HCT116 (cell line): ENCODE data around the gene HIBADH.

ENCODE experiments used
- EZH2phosphoT487 ChIP-seq: fragments of 200-600 bp; IDR thresholded peaks from 2 replicates; pipeline ENCODE4 v1.6.1; 2018; ENCODE audit warnings: antibody characterized with exemption, borderline replicate concordance
- POLR2A ChIP-seq: IDR thresholded peaks from 2 replicates; pipeline ENCODE4 v1.7.0; 2011; ENCODE audit warnings: borderline replicate concordance; ENCODE audit not compliant: insufficient read depth, insufficient read length; ENCODE audit errors: extremely low read depth
- POLR2AphosphoS5 ChIP-seq: IDR thresholded peaks from 2 replicates; pipeline ENCODE4 v1.6.1; 2011; ENCODE audit warnings: mild to moderate bottlenecking, low read depth, low read length, moderate library complexity
- RAD21 ChIP-seq: IDR thresholded peaks from 2 replicates; pipeline ENCODE4 v1.6.1; 2012; ENCODE audit warnings: low read depth, mild to moderate bottlenecking
- SIN3A ChIP-seq: IDR thresholded peaks from 2 replicates; pipeline ENCODE4 v1.6.1; 2012; ENCODE audit warnings: low read depth
- SRF ChIP-seq: IDR thresholded peaks from 2 replicates; pipeline ENCODE4 v1.6.1; 2012; ENCODE audit warnings: low read depth
- TF ChIP-seq, protein P1 (sequence below): IDR thresholded peaks from 2 replicates; pipeline ENCODE4 v1.6.1; 2012; ENCODE audit warnings: low read depth
- TF ChIP-seq, protein P2 (sequence below), 3 experiments: fragments of 200-600 bp in 1 of 3; sonication (generic) in 1 of 3; IDR thresholded peaks in 2 of 3; conservative IDR thresholded peaks in 1 of 3; 2 replicates each; pipeline ENCODE4 v1.5.1; 2012 to 2017; ENCODE audit warnings: low read depth in 2 of 3, low read length in 2 of 3, antibody characterized with exemption in 1 of 3, borderline replicate concordance in 1 of 3, control low read depth in 1 of 3, mild to moderate bottlenecking in 1 of 3, mixed read lengths in 1 of 3, mixed run types in 1 of 3, moderate library complexity in 1 of 3; ENCODE audit not compliant: insufficient read depth in 1 of 3
- TF ChIP-seq, protein P3 (sequence below): IDR thresholded peaks from 2 replicates; pipeline ENCODE4 v1.6.1; 2012

DNA sequence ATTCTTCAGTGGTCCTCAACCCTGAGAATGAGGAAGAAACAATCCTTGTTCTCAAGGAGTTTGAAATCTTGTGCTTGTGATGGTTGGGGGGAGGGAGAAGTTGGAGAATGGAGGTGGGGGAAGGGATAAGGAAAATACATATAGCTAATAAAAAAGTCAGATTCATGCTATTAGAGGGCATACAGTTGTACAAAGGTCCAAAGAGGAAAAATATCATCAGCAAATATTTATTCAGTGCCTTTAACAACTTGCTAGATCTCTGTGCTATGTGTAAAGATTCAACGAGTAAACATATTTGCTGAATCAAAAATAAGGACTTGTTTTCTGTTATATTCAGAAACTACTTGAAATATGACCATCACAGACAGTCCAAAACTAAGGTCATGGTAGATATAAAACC, 114.4 kb downstream of the HIBADH start:
- no peak for TF ChIP-seq RAD21
- no peak for TF ChIP-seq EZH2phosphoT487
- no peak for TF ChIP-seq SIN3A
- TF ChIP-seq, protein P1, sequence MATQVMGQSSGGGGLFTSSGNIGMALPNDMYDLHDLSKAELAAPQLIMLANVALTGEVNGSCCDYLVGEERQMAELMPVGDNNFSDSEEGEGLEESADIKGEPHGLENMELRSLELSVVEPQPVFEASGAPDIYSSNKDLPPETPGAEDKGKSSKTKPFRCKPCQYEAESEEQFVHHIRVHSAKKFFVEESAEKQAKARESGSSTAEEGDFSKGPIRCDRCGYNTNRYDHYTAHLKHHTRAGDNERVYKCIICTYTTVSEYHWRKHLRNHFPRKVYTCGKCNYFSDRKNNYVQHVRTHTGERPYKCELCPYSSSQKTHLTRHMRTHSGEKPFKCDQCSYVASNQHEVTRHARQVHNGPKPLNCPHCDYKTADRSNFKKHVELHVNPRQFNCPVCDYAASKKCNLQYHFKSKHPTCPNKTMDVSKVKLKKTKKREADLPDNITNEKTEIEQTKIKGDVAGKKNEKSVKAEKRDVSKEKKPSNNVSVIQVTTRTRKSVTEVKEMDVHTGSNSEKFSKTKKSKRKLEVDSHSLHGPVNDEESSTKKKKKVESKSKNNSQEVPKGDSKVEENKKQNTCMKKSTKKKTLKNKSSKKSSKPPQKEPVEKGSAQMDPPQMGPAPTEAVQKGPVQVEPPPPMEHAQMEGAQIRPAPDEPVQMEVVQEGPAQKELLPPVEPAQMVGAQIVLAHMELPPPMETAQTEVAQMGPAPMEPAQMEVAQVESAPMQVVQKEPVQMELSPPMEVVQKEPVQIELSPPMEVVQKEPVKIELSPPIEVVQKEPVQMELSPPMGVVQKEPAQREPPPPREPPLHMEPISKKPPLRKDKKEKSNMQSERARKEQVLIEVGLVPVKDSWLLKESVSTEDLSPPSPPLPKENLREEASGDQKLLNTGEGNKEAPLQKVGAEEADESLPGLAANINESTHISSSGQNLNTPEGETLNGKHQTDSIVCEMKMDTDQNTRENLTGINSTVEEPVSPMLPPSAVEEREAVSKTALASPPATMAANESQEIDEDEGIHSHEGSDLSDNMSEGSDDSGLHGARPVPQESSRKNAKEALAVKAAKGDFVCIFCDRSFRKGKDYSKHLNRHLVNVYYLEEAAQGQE, result no peak
- TF ChIP-seq, protein P2, sequence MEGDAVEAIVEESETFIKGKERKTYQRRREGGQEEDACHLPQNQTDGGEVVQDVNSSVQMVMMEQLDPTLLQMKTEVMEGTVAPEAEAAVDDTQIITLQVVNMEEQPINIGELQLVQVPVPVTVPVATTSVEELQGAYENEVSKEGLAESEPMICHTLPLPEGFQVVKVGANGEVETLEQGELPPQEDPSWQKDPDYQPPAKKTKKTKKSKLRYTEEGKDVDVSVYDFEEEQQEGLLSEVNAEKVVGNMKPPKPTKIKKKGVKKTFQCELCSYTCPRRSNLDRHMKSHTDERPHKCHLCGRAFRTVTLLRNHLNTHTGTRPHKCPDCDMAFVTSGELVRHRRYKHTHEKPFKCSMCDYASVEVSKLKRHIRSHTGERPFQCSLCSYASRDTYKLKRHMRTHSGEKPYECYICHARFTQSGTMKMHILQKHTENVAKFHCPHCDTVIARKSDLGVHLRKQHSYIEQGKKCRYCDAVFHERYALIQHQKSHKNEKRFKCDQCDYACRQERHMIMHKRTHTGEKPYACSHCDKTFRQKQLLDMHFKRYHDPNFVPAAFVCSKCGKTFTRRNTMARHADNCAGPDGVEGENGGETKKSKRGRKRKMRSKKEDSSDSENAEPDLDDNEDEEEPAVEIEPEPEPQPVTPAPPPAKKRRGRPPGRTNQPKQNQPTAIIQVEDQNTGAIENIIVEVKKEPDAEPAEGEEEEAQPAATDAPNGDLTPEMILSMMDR (IDR thresholded peaks at IDR 0.05 in 2 of 3, conservative IDR thresholded peaks at IDR 0.05 in 1 of 3; ENCODE audit: borderline replicate concordance in 1 of 3, insufficient read depth in 1 of 3, low read depth in 2 of 3, low read length in 2 of 3), result no peak
- TF ChIP-seq POLR2AphosphoS5, result no peak
- TF ChIP-seq SRF, result no peak
- no peak for TF ChIP-seq POLR2A
- TF ChIP-seq, protein P3, sequence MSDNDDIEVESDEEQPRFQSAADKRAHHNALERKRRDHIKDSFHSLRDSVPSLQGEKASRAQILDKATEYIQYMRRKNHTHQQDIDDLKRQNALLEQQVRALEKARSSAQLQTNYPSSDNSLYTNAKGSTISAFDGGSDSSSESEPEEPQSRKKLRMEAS, result no peak
